T-helper 9 cell (primary cell): ENCODE data around the gene FRAS1.
"Not testable (repeated sequence)": the region's sequence is repeated elsewhere in the genome, so short reads cannot be mapped to it uniquely, and the experiment has no call there.

Experiments used
- DNase-seq: peaks from one replicate; pipeline ENCODE4 v3.0.0-alpha.2; 2020

FRAS1 gene

GRCh38 chr4:78520808-78521226, 463.7 kb downstream of the FRAS1 start:
- DNase-seq: no peak

GRCh38 chr4:78524009-78524408, 466.9 kb downstream of the FRAS1 start:
- no peak for DNase-seq

GRCh38 chr4:78525559-78525958, 468.4 kb downstream of the FRAS1 start:
- DNase-seq: no peak

- DNase-seq: no peak
Measured at GRCh38 chr4:78527103-78527502, 470.0 kb downstream of the FRAS1 start.

- DNase-seq: no peak
Measured at GRCh38 chr4:78527555-78527954, 470.4 kb downstream of the FRAS1 start.

GRCh38 chr4:78528327-78528726, 471.2 kb downstream of the FRAS1 start:
- no peak for DNase-seq

- DNase-seq: no peak
Measured at GRCh38 chr4:78529569-78530209, 472.6 kb downstream of the FRAS1 start.

GRCh38 chr4:78532046-78532445, 474.9 kb downstream of the FRAS1 start:
- no peak for DNase-seq

GRCh38 chr4:78533854-78534253, 476.7 kb downstream of the FRAS1 start:
- DNase-seq: no peak

- no peak for DNase-seq
Measured at GRCh38 chr4:78534286-78534955, 477.3 kb downstream of the FRAS1 start.

GRCh38 chr4:78542373-78542772, 485.2 kb downstream of the FRAS1 start:
- DNase-seq: no peak

GRCh38 chr4:78543424-78544125, 486.5 kb downstream of the FRAS1 start:
- DNase-seq: no peak

GRCh38 chr4:78544678-78545077, 487.6 kb downstream of the FRAS1 start:
- DNase-seq: no peak

- no peak for DNase-seq
Measured at GRCh38 chr4:78545275-78546246, 488.4 kb downstream of the FRAS1 start.

GRCh38 chr4:78547899-78548298, 490.8 kb downstream of the FRAS1 start:
- DNase-seq: not testable (repeated sequence)

GRCh38 chr4:78548889-78549288, 491.8 kb downstream of the FRAS1 start:
- not testable (repeated sequence) for DNase-seq

GRCh38 chr4:78551420-78552351, 494.6 kb downstream of the FRAS1 start, which contains the start of gene ANXA3:
Gene ANXA3 (plus strand): TSS chr4:78551770. CDS start chr4:78554474, 2,704 bp downstream.
- no peak for DNase-seq

- DNase-seq: no peak
Measured at GRCh38 chr4:78552389-78553042, 495.4 kb downstream of the FRAS1 start.

- no peak for DNase-seq
Measured at GRCh38 chr4:78553043-78553396, 495.9 kb downstream of the FRAS1 start.

- DNase-seq: no peak
Measured at GRCh38 chr4:78553529-78554060, 496.5 kb downstream of the FRAS1 start.

- DNase-seq: no peak
Measured at GRCh38 chr4:78556665-78557064, 499.5 kb downstream of the FRAS1 start.
